Caco-2 (cell line): ENCODE data around the gene SYF2. TPM values are rescaled to one million over a fixed set of nuclear protein-coding genes. Genes with fewer than 3 reads are reported as not detected.
"Not testable (repeated sequence)": the region's sequence is repeated elsewhere in the genome, so short reads cannot be mapped to it uniquely, and the experiment has no call there.

Source experiments
- Bru-seq: library from RNA; stranded (reverse); fragments of 400-500 nt; gene quantifications from one replicate; lab custom pipeline; 2021; lab: Mats Ljungman, UMichigan
- BruChase-seq, 2 experiments: library from RNA; stranded (reverse); fragments of 400-500 nt; gene quantifications; one replicate each; lab custom pipeline; 2021; lab: Mats Ljungman, UMichigan
- BruUV-seq: library from RNA; stranded (reverse); fragments of 400-500 nt; replicated peaks from 2 replicates; lab custom pipeline; 2021; lab: Mats Ljungman, UMichigan
- CTCF ChIA-PET: fragments of 300-600 bp; sonication (Branson Sonifier 250); formaldehyde crosslinking; loops from one replicate; lab custom pipeline; 2022; ENCODE audit warnings: antibody characterized with exemption; lab: Charles Lee
- POLR2A ChIA-PET: fragments of 300-600 bp; sonication (Branson Sonifier 250); formaldehyde crosslinking; loops from one replicate; lab custom pipeline; 2022; ENCODE audit warnings: antibody characterized with exemption; lab: Charles Lee
- DNase-seq, 2 experiments: peaks; one replicate each; pipeline versions ENCODE4 v3.0.0 to v3.0.0-alpha.2; 2020 to 2022
- H3K27me3 ChIP-seq: replicated peaks from 2 replicates; pipeline ENCODE4 v1.6.0; 2011; ENCODE audit warnings: low read length; ENCODE audit not compliant: control insufficient read depth, insufficient read depth
- H3K36me3 ChIP-seq: 2 replicates; pipeline ENCODE4 v1.5.1; 2011; ENCODE audit warnings: low read length; ENCODE audit not compliant: control insufficient read depth, insufficient read depth
- H3K4me1 ChIP-seq: fragments of 250-450 bp; sonication (Bioruptor Pico); 2 replicates; pipeline ENCODE4 v1.5.1; 2020; ENCODE audit warnings: mild to moderate bottlenecking
- H3K4me3 ChIP-seq: 2 replicates; pipeline ENCODE4 v1.5.1; 2011; ENCODE audit warnings: low read depth, mild to moderate bottlenecking, control low read depth, low read length
- H3K9me3 ChIP-seq: fragments of 250-450 bp; sonication (Bioruptor Pico); 2 replicates; pipeline ENCODE4 v1.5.1; 2020; ENCODE audit warnings: mild to moderate bottlenecking, moderate library complexity
- H3K27ac Mint-ChIP-seq: one replicate; pipeline ENCODE4 v1.8.0; 2022; ENCODE audit warnings: mixed read lengths; ENCODE audit not compliant: unreplicated experiment
- H3K27me3 Mint-ChIP-seq: one replicate; pipeline ENCODE4 v1.8.0; 2022; ENCODE audit warnings: mixed read lengths; ENCODE audit not compliant: insufficient read depth, unreplicated experiment
- H3K36me3 Mint-ChIP-seq: one replicate; pipeline ENCODE4 v1.8.0; 2022; ENCODE audit warnings: mild to moderate bottlenecking, mixed read lengths; ENCODE audit not compliant: insufficient read depth, unreplicated experiment
- H3K4me1 Mint-ChIP-seq: one replicate; pipeline ENCODE4 v1.8.0; 2022; ENCODE audit warnings: low read depth, mixed read lengths; ENCODE audit not compliant: unreplicated experiment
- H3K4me3 Mint-ChIP-seq: one replicate; pipeline ENCODE4 v1.8.0; 2022; ENCODE audit warnings: mild to moderate bottlenecking, moderate library complexity, mixed read lengths; ENCODE audit not compliant: unreplicated experiment
- H3K9me3 Mint-ChIP-seq: one replicate; pipeline ENCODE4 v1.8.0; 2022; ENCODE audit warnings: mixed read lengths; ENCODE audit not compliant: unreplicated experiment
- intact Hi-C: fragments of 100-400 bp; cut with micrococcal nuclease; formaldehyde crosslinking; loops from one replicate; pipeline ENCODE4 v1.10.0; 2022; ENCODE audit not compliant: unreplicated experiment
- long read RNA-seq: library from polyadenylated mRNA; stranded (forward); transcript quantifications from one replicate; pipeline ENCODE4 v2.0.0, GENCODE V29; 2022
- total RNA-seq: library from RNA; stranded (reverse); gene quantifications from 2 replicates; pipeline ENCODE4 v1.2.3, GENCODE V29; 2022
- TF ChIP-seq, protein P1 (sequence below), 2 experiments: fragments of 200-600 bp in 1 of 2; IDR thresholded peaks; 1 replicate in 1 of 2; 2 replicates in 1 of 2; pipeline versions ENCODE4 v1.5.1 to v1.8.0; 2011 to 2022; ENCODE audit warnings: antibody characterized with exemption in 1 of 2, control low read depth in 1 of 2, inconsistent platforms in 1 of 2, low read depth in 1 of 2, low read length in 1 of 2, mild to moderate bottlenecking in 1 of 2, moderate library complexity in 1 of 2; ENCODE audit not compliant: insufficient read depth in 1 of 2, severe bottlenecking in 1 of 2, unreplicated experiment in 1 of 2

The SYF2 gene
- 31.5 and 32.3 TPM in 2 replicates for total RNA-seq
- percentile 70 among the genes with signal in this experiment for Bru-seq, nascent RNA
- percentile 78 among the genes with signal in this experiment for BruChase-seq, experiment 1, labeled RNA remaining after a 2-hour chase
- percentile 85 among the genes with signal in this experiment for BruChase-seq, experiment 2, labeled RNA remaining after a 6-hour chase
- long read RNA-seq, transcript SYF2-201 (7 exons, 1,345 nt): major isoform, 92 of 106 reads
- long read RNA-seq, partial matches to known transcripts: 5 of 106 reads
- long read RNA-seq, other reads (novel, unspliced or antisense): 5 of 106 reads

DNA sequence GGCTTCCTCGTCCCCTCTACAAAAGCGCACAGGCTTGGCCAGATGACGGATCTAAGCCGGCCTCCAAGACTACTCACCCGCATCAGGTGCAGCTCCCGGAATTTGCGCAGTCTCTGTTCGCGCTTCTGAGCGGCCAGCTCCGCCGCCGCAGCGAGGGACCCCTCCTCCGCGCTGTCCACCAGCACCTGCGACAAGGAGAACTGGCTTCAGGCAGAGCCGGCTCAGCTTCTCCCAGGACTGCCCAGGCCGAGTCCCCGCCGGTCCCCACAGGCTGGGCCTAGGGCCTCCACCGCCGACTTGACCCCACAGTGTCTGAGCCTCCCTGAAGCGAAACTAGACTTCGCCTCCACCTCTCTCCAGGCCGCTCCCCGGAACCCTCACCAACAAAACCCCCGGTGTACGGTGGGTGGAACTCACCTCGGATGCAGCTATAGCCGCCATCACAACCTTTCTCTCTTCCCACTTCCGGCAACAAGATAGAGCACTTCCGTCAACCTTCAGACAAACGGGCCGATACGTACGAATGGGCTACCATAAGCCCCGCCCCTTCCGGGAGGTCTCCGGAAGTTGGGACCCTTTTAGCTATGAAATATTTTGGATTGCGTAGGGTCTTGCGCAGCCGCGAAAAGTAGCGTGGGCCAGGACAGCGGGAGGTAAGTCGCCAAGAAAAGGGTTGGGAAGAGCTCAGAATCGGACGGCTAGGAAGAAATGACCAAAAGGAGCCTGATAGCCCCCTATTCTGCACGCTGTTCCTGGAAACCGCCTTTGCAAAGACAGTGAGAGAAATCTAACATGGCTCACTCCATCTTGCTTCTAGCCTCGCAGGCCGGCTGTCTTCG lies at the start of gene SYF2:
TSS of gene SYF2 (minus strand) at position 476 of the 839 bp plus-strand sequence. CDS start at position 441, 35 bp downstream.
- no peaks in the 10 kb centered on the region for H3K9me3 ChIP-seq
- BruUV-seq: TSS peak; percentile 64
- no peaks in the 10 kb centered on the region for H3K36me3 ChIP-seq
- Mint-ChIP-seq H3K36me3 (peaks cover 19% of the 10 kb centered on the region), H3K27me3 (no peaks in the 10 kb centered on the region), H3K4me1 (peaks cover 7% of the 10 kb centered on the region), H3K9me3 (no peaks in the 10 kb centered on the region), H3K4me3 (no peak within 1 kb of the TSS), H3K27ac (no peak within 1 kb of the TSS)
- TF ChIP-seq, protein P1, sequence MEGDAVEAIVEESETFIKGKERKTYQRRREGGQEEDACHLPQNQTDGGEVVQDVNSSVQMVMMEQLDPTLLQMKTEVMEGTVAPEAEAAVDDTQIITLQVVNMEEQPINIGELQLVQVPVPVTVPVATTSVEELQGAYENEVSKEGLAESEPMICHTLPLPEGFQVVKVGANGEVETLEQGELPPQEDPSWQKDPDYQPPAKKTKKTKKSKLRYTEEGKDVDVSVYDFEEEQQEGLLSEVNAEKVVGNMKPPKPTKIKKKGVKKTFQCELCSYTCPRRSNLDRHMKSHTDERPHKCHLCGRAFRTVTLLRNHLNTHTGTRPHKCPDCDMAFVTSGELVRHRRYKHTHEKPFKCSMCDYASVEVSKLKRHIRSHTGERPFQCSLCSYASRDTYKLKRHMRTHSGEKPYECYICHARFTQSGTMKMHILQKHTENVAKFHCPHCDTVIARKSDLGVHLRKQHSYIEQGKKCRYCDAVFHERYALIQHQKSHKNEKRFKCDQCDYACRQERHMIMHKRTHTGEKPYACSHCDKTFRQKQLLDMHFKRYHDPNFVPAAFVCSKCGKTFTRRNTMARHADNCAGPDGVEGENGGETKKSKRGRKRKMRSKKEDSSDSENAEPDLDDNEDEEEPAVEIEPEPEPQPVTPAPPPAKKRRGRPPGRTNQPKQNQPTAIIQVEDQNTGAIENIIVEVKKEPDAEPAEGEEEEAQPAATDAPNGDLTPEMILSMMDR (IDR thresholded peaks at IDR 0.05; ENCODE audit: insufficient read depth in 1 of 2, low read depth in 1 of 2, low read length in 1 of 2, severe bottlenecking in 1 of 2, unreplicated experiment in 1 of 2): no peak
- no peaks in the 10 kb centered on the region for H3K27me3 ChIP-seq
- peak; percentile 86 to 88 for DNase-seq
- POLR2A ChIA-PET: interaction anchor here (0.5 to 2.6 kb wide), 9 partner anchors 9 to 548 kb away, joined by 3 to 23 read pairs (median 3); partner anchors contain the start of genes CLIC4 and RSRP1
- intact Hi-C loops: loop anchor here (2.0 kb wide), 1 partner anchor 15 kb away; the partner anchor contains the start of gene RSRP1
- 0 out of 2 replicates have a peak, but pooled peaks cover 2% of the 10 kb centered on the region for H3K4me1 ChIP-seq
- CTCF ChIA-PET: interaction anchor here (0.9 kb wide), 1 partner anchor 15 kb away, joined by 4 read pairs; the partner anchor contains the start of gene RSRP1
- peak within 1 kb of the TSS; percentile 59 for H3K4me3 ChIP-seq

DNA sequence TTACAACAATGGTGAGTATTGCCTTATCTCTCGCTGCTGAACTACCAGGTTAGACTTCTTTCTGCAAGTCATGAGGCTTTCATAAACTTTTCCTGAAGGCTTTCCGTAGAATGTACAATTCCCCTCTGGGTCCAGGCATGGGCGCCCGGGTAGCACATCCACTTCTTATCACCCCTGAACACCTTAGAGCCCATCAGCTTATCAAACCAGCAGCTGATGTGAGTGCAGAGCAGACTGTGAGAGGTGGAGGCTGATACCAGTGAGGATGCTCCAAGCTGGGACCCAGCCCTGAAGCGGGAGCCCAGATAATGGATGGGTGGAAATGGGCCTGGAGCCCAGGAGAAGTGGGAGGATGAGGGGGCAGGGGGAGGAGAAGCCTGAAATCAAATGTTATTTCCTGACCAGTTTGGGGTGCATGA lies 47.4 kb upstream of the SYF2 start:
- H3K27ac Mint-ChIP-seq, H3K4me1 Mint-ChIP-seq, CTCF ChIA-PET, H3K4me3 ChIP-seq, H3K9me3 ChIP-seq, H3K36me3 Mint-ChIP-seq, H3K4me3 Mint-ChIP-seq, BruUV-seq, DNase-seq, H3K27me3 Mint-ChIP-seq, H3K27me3 ChIP-seq, intact Hi-C loops, H3K9me3 Mint-ChIP-seq, H3K36me3 ChIP-seq, POLR2A ChIA-PET, H3K4me1 ChIP-seq: not testable (repeated sequence)

DNA sequence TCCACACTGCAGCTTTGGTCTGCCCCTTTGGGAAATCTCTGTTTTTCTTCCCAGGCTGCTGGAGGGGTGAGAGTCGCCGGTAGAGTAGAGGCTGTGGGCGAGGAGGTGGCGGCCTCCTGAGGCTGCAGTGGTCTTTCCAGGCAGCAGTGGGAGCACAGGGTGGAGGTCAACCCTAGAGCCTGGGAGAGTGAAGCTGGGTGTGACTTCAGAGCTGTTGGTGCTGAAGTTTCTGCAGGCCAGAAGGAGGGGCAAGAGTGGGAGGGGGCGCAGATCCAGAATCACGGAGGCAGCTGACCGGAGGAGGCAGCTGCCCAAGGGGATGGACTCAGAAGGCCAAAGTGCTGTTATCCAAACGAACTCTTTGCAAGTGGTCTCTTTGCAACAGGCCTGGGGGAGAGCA lies 46.5 kb upstream of the SYF2 start:
- POLR2A ChIA-PET, BruUV-seq, CTCF ChIA-PET, H3K27me3 Mint-ChIP-seq, DNase-seq, H3K36me3 Mint-ChIP-seq, H3K9me3 Mint-ChIP-seq, intact Hi-C loops, H3K4me3 Mint-ChIP-seq, H3K4me1 ChIP-seq, H3K27me3 ChIP-seq, H3K36me3 ChIP-seq, H3K27ac Mint-ChIP-seq, H3K4me1 Mint-ChIP-seq, H3K4me3 ChIP-seq, H3K9me3 ChIP-seq: not testable (repeated sequence)

GRCh38 chr1:25278358-25278757 lies 46.1 kb upstream of the SYF2 start:
- H3K4me1 Mint-ChIP-seq, H3K36me3 Mint-ChIP-seq, H3K9me3 Mint-ChIP-seq, H3K36me3 ChIP-seq, H3K27me3 Mint-ChIP-seq, H3K4me1 ChIP-seq, intact Hi-C loops, H3K4me3 ChIP-seq, POLR2A ChIA-PET, DNase-seq, H3K9me3 ChIP-seq, BruUV-seq, CTCF ChIA-PET, H3K27me3 ChIP-seq, H3K4me3 Mint-ChIP-seq, H3K27ac Mint-ChIP-seq: not testable (repeated sequence)

GRCh38 chr1:25277295-25277694 lies 45.0 kb upstream of the SYF2 start:
- intact Hi-C loops, H3K4me3 ChIP-seq, H3K9me3 Mint-ChIP-seq, H3K4me3 Mint-ChIP-seq, H3K36me3 ChIP-seq, H3K9me3 ChIP-seq, H3K4me1 Mint-ChIP-seq, DNase-seq, POLR2A ChIA-PET, H3K4me1 ChIP-seq, H3K27me3 ChIP-seq, H3K27ac Mint-ChIP-seq, H3K36me3 Mint-ChIP-seq, CTCF ChIA-PET, H3K27me3 Mint-ChIP-seq, BruUV-seq: not testable (repeated sequence)

DNA sequence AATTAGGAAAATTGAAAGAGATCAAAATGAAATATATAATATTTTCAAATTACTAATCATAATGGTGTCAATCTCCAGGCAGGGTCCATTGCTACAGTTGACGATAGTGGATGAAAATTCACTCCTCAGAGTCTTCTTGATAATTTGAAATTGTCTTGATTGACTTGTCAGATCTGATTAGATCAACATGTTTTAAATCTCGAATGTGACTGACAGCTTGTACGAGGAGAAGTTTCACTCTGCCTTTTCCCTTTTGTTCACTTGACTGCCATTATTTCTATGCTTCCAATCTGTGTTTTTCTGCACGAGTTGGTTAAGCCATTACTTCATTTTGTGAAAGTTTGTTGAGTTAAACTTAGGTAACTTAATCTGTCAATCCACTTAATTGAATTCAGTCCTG lies 43.3 kb upstream of the SYF2 start:
- H3K36me3 ChIP-seq, BruUV-seq, H3K27ac Mint-ChIP-seq, H3K9me3 ChIP-seq, H3K4me1 Mint-ChIP-seq, H3K27me3 ChIP-seq, H3K36me3 Mint-ChIP-seq, H3K4me3 Mint-ChIP-seq, H3K4me1 ChIP-seq, CTCF ChIA-PET, H3K4me3 ChIP-seq, H3K9me3 Mint-ChIP-seq, DNase-seq, POLR2A ChIA-PET, intact Hi-C loops, H3K27me3 Mint-ChIP-seq: not testable (repeated sequence)
